ENCODE results near the gene TRIM2. TPM values are rescaled to one million over a fixed set of nuclear protein-coding genes. Genes with fewer than 3 reads are reported as not detected.

Gene TRIM2
- total RNA-seq, 2 experiments from 2014 or later: 0.06 to 0.29 TPM

GRCh38 chr4:153344131-153345011 lies 140.1 kb downstream of the TRIM2 start, which contains the start of gene MND1:
TSS of gene MND1 (plus strand) at chr4:153344688. CDS start at chr4:153344738, 50 bp downstream.
- Histone ChIP-seq H3K79me2 (ENCODE audit: insufficient read depth, low read depth, low read length) (peaks cover 59% of the 10 kb centered on the region), H3K4me3 (ENCODE audit: low read depth, low read length, poor library complexity, severe bottlenecking) (peak within 1 kb of the TSS; percentile 87), H3K4me2 (ENCODE audit: low read length) (peak within 1 kb of the TSS; percentile 94), H4K20me1 (ENCODE audit: insufficient read depth, low read length) (no peaks in the 10 kb centered on the region), H3K9me3 (ENCODE audit: low read length) (no peaks in the 10 kb centered on the region), H3K36me3 (ENCODE audit: insufficient read depth, low read length) (peaks cover 10% of the 10 kb centered on the region), H3K4me1 (ENCODE audit: insufficient read depth, low read length, poor library complexity, severe bottlenecking) (peaks cover 80% of the 10 kb centered on the region), H3K9me2 (ENCODE audit: insufficient read depth, low read length) (no peaks in the 10 kb centered on the region), H2AFZ (ENCODE audit: low read length) (peak within 1 kb of the TSS; percentile 55; the same call in 1 of the 2 replicates), H3K27ac (ENCODE audit: low read depth, low read length, poor library complexity, severe bottlenecking) (peak within 1 kb of the TSS; percentile 100)
- intact Hi-C loops (cut with micrococcal nuclease; ENCODE audit: unreplicated experiment): loop anchor here (1.0 to 5.0 kb wide), 6 partner anchors 82 to 408 kb away; no protein-coding TSS in a partner anchor
- ChIA-PET CTCF (ENCODE audit: unreplicated experiment) (interaction anchor here (0.6 to 0.9 kb wide), 2 partner anchors 248 to 1301 kb away, joined by 4 to 8 read pairs; no protein-coding TSS in a partner anchor), POLR2A (interaction anchor here (0.6 to 6.3 kb wide), 16 partner anchors 60 to 303 kb away, joined by 3 to 168 read pairs (median 4); partner anchors contain the start of gene TMEM131L)
- DNase-seq (ENCODE audit: low spot score): peak; percentile 95
- BruUV-seq (replicated peaks): TSS peak; percentile 52
- TF ChIP-seq EZH2phosphoT487 (IDR thresholded peaks at IDR 0.05; ENCODE audit: borderline replicate concordance, low read depth, low read length): no peak
- peak; percentile 90 for TF ChIP-seq CTCF (conservative IDR thresholded peaks at IDR 0.05; ENCODE audit: low read length)

GRCh38 chr4:153345012-153345981 lies 141.1 kb downstream of the TRIM2 start:
- CTCF ChIA-PET (ENCODE audit: unreplicated experiment): interaction anchor here (1.3 to 1.4 kb wide), 2 partner anchors 228 to 229 kb away, joined by 3 to 4 read pairs; no protein-coding TSS in a partner anchor
- peaks cover 84% of the 10 kb centered on the region for H3K4me1 ChIP-seq (ENCODE audit: insufficient read depth, low read length, poor library complexity, severe bottlenecking)
- BruUV-seq (replicated peaks): TSS peak; percentile 81
- intact Hi-C loops (cut with micrococcal nuclease; ENCODE audit: unreplicated experiment): loop anchor here (1.0 to 2.0 kb wide), 3 partner anchors 81 to 122 kb away; no protein-coding TSS in a partner anchor
- POLR2A ChIA-PET: interaction anchor here (0.5 to 6.3 kb wide), 48 partner anchors 9 to 699 kb away, joined by 3 to 168 read pairs (median 5); partner anchors contain the start of gene TMEM131L
- H3K4me3 ChIP-seq (ENCODE audit: low read depth, low read length, poor library complexity, severe bottlenecking): peak overlapping the region; percentile 87
- no peaks in the 10 kb centered on the region for H4K20me1 ChIP-seq (ENCODE audit: insufficient read depth, low read length)
- H3K9me3 ChIP-seq (ENCODE audit: low read length): no peaks in the 10 kb centered on the region
- H3K27ac ChIP-seq (ENCODE audit: low read depth, low read length, poor library complexity, severe bottlenecking): peak overlapping the region; percentile 100
- no peak overlapping the region for H2AFZ ChIP-seq (ENCODE audit: low read length)
- peaks cover 66% of the 10 kb centered on the region for H3K79me2 ChIP-seq (ENCODE audit: insufficient read depth, low read depth, low read length)
- TF ChIP-seq EZH2phosphoT487 (IDR thresholded peaks at IDR 0.05; ENCODE audit: borderline replicate concordance, low read depth, low read length) (no peak), CTCF (conservative IDR thresholded peaks at IDR 0.05; ENCODE audit: low read length) (peak; percentile 37; the same call in 1 of the 2 replicates)
- DNase-seq (ENCODE audit: low spot score): peak; percentile 97
- H3K4me2 ChIP-seq (ENCODE audit: low read length): peak overlapping the region; percentile 92
- H3K9me2 ChIP-seq (ENCODE audit: insufficient read depth, low read length): no peaks in the 10 kb centered on the region
- peaks cover 14% of the 10 kb centered on the region for H3K36me3 ChIP-seq (ENCODE audit: insufficient read depth, low read length)
